Common myeloid progenitor, CD34-positive (primary cell): Measurements from ENCODE around the gene GRK5.
A peak's percentile ranks its signal among the peaks of the same experiment; 100 is the strongest.

Experiments used
- CTCF ChIA-PET: fragments of 350-600 bp; sonication (Branson Sonifier 250); formaldehyde crosslinking; loops from one replicate; lab custom pipeline; 2021; ENCODE audit warnings: antibody characterized with exemption; lab: Charles Lee
- POLR2A ChIA-PET: fragments of 350-600 bp; sonication (Branson Sonifier 250); formaldehyde crosslinking; loops from one replicate; lab custom pipeline; 2021; ENCODE audit warnings: antibody characterized with exemption; lab: Charles Lee
- DNase-seq, 3 donors: peaks; one replicate each; pipeline versions ENCODE4 v3.0.0 to v3.0.0-alpha.2; 2013
- H3K27ac ChIP-seq, 2 experiments: 1 replicate in 1 of 2; 2 replicates in 1 of 2; pipeline ENCODE4 v1.7.0; 2013; ENCODE audit warnings: inconsistent platforms in 2 of 2, low read length in 2 of 2, mild to moderate bottlenecking in 2 of 2, low read depth in 1 of 2, moderate library complexity in 1 of 2; ENCODE audit not compliant: severe bottlenecking in 2 of 2, insufficient read depth in 1 of 2, poor library complexity in 1 of 2
- H3K27me3 ChIP-seq, 5 experiments: replicated peaks in 2 of 5; 1 replicate in 3 of 5; 2 replicates in 2 of 5; pipeline versions ENCODE4 v1.6.1 to v1.7.0; 2013; ENCODE audit warnings: low read length in 4 of 5, mild to moderate bottlenecking in 2 of 5, moderate library complexity in 2 of 5, inconsistent platforms in 1 of 5; ENCODE audit not compliant: insufficient read depth in 5 of 5, control insufficient read depth in 4 of 5
- H3K36me3 ChIP-seq, 4 experiments: 1 replicate in 2 of 4; 2 replicates in 2 of 4; pipeline versions ENCODE4 v1.6.1 to v1.7.0; 2013; ENCODE audit warnings: low read length in 3 of 4, control low read depth in 1 of 4, mild to moderate bottlenecking in 1 of 4; ENCODE audit not compliant: control insufficient read depth in 4 of 4, insufficient read depth in 4 of 4
- H3K4me1 ChIP-seq, 4 experiments: 1 replicate in 3 of 4; 2 replicates in 1 of 4; pipeline versions ENCODE4 v1.6.1 to v1.7.1; 2013; ENCODE audit warnings: low read length in 3 of 4, mild to moderate bottlenecking in 3 of 4, control low read depth in 1 of 4, inconsistent platforms in 1 of 4, moderate library complexity in 1 of 4; ENCODE audit not compliant: control insufficient read depth in 4 of 4, insufficient read depth in 4 of 4; ENCODE audit errors: control extremely low read depth in 1 of 4
- H3K4me3 ChIP-seq, 7 experiments: 1 replicate in 4 of 7; 2 replicates in 3 of 7; pipeline versions ENCODE4 v1.5.1 to v1.7.0; 2013; ENCODE audit warnings: mild to moderate bottlenecking in 7 of 7, low read length in 6 of 7, moderate library complexity in 6 of 7, inconsistent platforms in 2 of 7, low read depth in 2 of 7, control low read depth in 1 of 7; ENCODE audit not compliant: insufficient read depth in 4 of 7, control insufficient read depth in 1 of 7; ENCODE audit errors: extremely low read depth in 1 of 7
- H3K9me3 ChIP-seq, 5 experiments: 1 replicate in 4 of 5; 2 replicates in 1 of 5; pipeline versions ENCODE4 v1.6.1 to v1.7.1; 2013; ENCODE audit warnings: low read length in 4 of 5, mild to moderate bottlenecking in 2 of 5, inconsistent platforms in 1 of 5, low read depth in 1 of 5, moderate library complexity in 1 of 5; ENCODE audit not compliant: control insufficient read depth in 4 of 5, insufficient read depth in 2 of 5; ENCODE audit errors: control extremely low read depth in 1 of 5
- WGBS: methylation state at CpG from one replicate; pipeline ENCODE4 v1.1.5; 2013; ENCODE audit not compliant: insufficient coverage; 5-methylcytosine and 5-hydroxymethylcytosine counted together

The GRK5 gene

GRCh38 chr10:119210633-119211032 lies 3.3 kb downstream of the GRK5 start:
- peaks cover 0 to 18% (median 3%) of the 10 kb centered on the region in 5 experiments for H3K27me3 ChIP-seq
- H3K4me1 ChIP-seq: peaks cover 31 to 68% (median 61%) of the 10 kb centered on the region in 4 experiments
- H3K4me3 ChIP-seq: no peak overlapping the region
- CTCF ChIA-PET: interaction anchor here (0.8 to 4.1 kb wide), 12 partner anchors 10 to 208 kb away, joined by 3 to 16 read pairs (median 4); no protein-coding TSS in a partner anchor
- POLR2A ChIA-PET: no interaction called here
- no peaks in the 10 kb centered on the region for H3K9me3 ChIP-seq
- no peak overlapping the region for H3K27ac ChIP-seq
- no peak for DNase-seq
- WGBS: no CpG with 5 or more reads among the region's 2 CpGs
- H3K36me3 ChIP-seq: no peaks in the 10 kb centered on the region

- Histone ChIP-seq H3K4me1 (peaks cover 31 to 62% (median 56%) of the 10 kb centered on the region in 4 experiments), H3K27ac (no peak overlapping the region), H3K9me3 (no peaks in the 10 kb centered on the region), H3K4me3 (peak overlapping the region in 1 of 7 experiments; percentile 56), H3K27me3 (peaks cover 0 to 18% (median 3%) of the 10 kb centered on the region in 5 experiments), H3K36me3 (no peaks in the 10 kb centered on the region)
- CTCF ChIA-PET: interaction anchor here (0.8 to 4.1 kb wide), 11 partner anchors 9 to 207 kb away, joined by 3 to 16 read pairs (median 4); no protein-coding TSS in a partner anchor
- 100% methylated on average over 1 of the region's 3 CpGs for WGBS
- no peak for DNase-seq
- POLR2A ChIA-PET: no interaction called here
These were observed 3.8 kb downstream of the GRK5 start for GRCh38 chr10:119211176-119211575.

GRCh38 chr10:119211625-119212441 lies 4.5 kb downstream of the GRK5 start:
- CTCF ChIA-PET: interaction anchor here (0.6 to 4.1 kb wide), 13 partner anchors 9 to 206 kb away, joined by 3 to 16 read pairs (median 3); no protein-coding TSS in a partner anchor
- WGBS: 9% methylated on average over 11 of the region's 12 CpGs
- Histone ChIP-seq H3K36me3 (no peaks in the 10 kb centered on the region), H3K27ac (peak overlapping the region; percentile 35 to 56), H3K9me3 (no peaks in the 10 kb centered on the region), H3K27me3 (peaks cover 0 to 18% (median 3%) of the 10 kb centered on the region in 5 experiments), H3K4me1 (peaks cover 31 to 58% (median 51%) of the 10 kb centered on the region in 4 experiments), H3K4me3 (peak overlapping the region in 4 of 7 experiments; percentile 17 to 56 (median 30))
- DNase-seq: peak in 2 of 3 donors; percentile 62 to 69
- POLR2A ChIA-PET: interaction anchor here (0.8 kb wide), 1 partner anchor 184 kb away, joined by 3 read pairs; no protein-coding TSS in a partner anchor

- H3K36me3 ChIP-seq: no peaks in the 10 kb centered on the region
- H3K27me3 ChIP-seq: no peaks in the 10 kb centered on the region
- no peak overlapping the region for H3K4me3 ChIP-seq
- CTCF ChIA-PET: interaction anchor here (0.6 to 1.3 kb wide), 4 partner anchors 84 to 323 kb away, joined by 3 read pairs; no protein-coding TSS in a partner anchor
- POLR2A ChIA-PET: no interaction called here
- no peaks in the 10 kb centered on the region for H3K9me3 ChIP-seq
- no peak for DNase-seq
- no peak overlapping the region for H3K27ac ChIP-seq
- peaks cover 22 to 34% (median 27%) of the 10 kb centered on the region in 4 experiments for H3K4me1 ChIP-seq
- WGBS: 100% methylated on average over 1 of the region's 2 CpGs
These were observed 8.0 kb downstream of the GRK5 start for GRCh38 chr10:119215371-119215770.

- no peak for DNase-seq
- Histone ChIP-seq H3K36me3 (no peaks in the 10 kb centered on the region), H3K27ac (no peak overlapping the region), H3K4me3 (no peak overlapping the region), H3K4me1 (peaks cover 22 to 31% (median 26%) of the 10 kb centered on the region in 4 experiments), H3K27me3 (no peaks in the 10 kb centered on the region), H3K9me3 (no peaks in the 10 kb centered on the region)
- WGBS: 100% methylated on average over 3 of the region's 5 CpGs
- ChIA-PET CTCF (interaction anchor here (1.2 to 1.3 kb wide), 2 partner anchors 105 to 323 kb away, joined by 3 read pairs; no protein-coding TSS in a partner anchor), POLR2A (no interaction called here)
These were observed 8.8 kb downstream of the GRK5 start for GRCh38 chr10:119216127-119216526.

- DNase-seq: no peak
- peaks cover 12 to 26% (median 17%) of the 10 kb centered on the region in 4 experiments for H3K4me1 ChIP-seq
- ChIA-PET POLR2A (no interaction called here), CTCF (interaction anchor here (1.4 kb wide), 1 partner anchor 8 kb away, joined by 6 read pairs; no protein-coding TSS in a partner anchor)
- 98% methylated on average over 7 of the region's 9 CpGs for WGBS
- no peak overlapping the region for H3K27ac ChIP-seq
- no peaks in the 10 kb centered on the region for H3K36me3 ChIP-seq
- H3K27me3 ChIP-seq: no peaks in the 10 kb centered on the region
- no peaks in the 10 kb centered on the region for H3K9me3 ChIP-seq
- H3K4me3 ChIP-seq: no peak overlapping the region
These were observed 10.0 kb downstream of the GRK5 start for GRCh38 chr10:119217401-119217800.
